HCT116 (cell line): ENCODE results near the gene MGRN1. TPM values are rescaled to one million over a fixed set of nuclear protein-coding genes. Genes with fewer than 3 reads are reported as not detected.

Source experiments
- ATAC-seq: fragments of 200-7000 bp; cut with Tn5 transposase; 2 replicates; pipeline ENCODE4 v1.9.1; 2020; ENCODE audit warnings: mild to moderate bottlenecking, moderate library complexity
- BruUV-seq: library from RNA; stranded (reverse); fragments of 400-500 nt; replicated peaks from 2 replicates; lab custom pipeline; 2021; lab: Mats Ljungman, UMichigan
- CTCF ChIA-PET: fragments of 300-600 bp; sonication (Branson Sonifier 250); formaldehyde crosslinking; loops from one replicate; lab custom pipeline; 2021; ENCODE audit warnings: antibody characterized with exemption; lab: Charles Lee
- POLR2A ChIA-PET: fragments of 300-600, 350-600 bp; sonication (Branson Sonifier 250); formaldehyde crosslinking; loops from one replicate; lab custom pipeline; 2021; ENCODE audit warnings: antibody characterized with exemption; lab: Charles Lee
- RAD21 ChIA-PET, 2 experiments: fragments of 300-600 bp; sonication (Branson Sonifier 250); formaldehyde crosslinking; loops; one replicate each; lab custom pipeline; 2023; ENCODE audit warnings: low total read pairs in 2 of 2; ENCODE audit not compliant: uncharacterized antibody in 2 of 2, unreplicated experiment in 2 of 2, low non-redundant PET in 1 of 2; lab: Charles Lee
- DNase-seq: peaks from one replicate; pipeline ENCODE4 v3.0.0-alpha.2; 2010; ENCODE audit warnings: low read depth, low spot score
- H2AFZ ChIP-seq: fragments of 200-600 bp; shearing (Covaris generic), sonication (generic); 2 replicates; pipeline ENCODE4 v1.6.1; 2017; ENCODE audit warnings: low read depth, mixed run types, mixed read lengths, antibody characterized with exemption, low read length; ENCODE audit not compliant: poor library complexity, severe bottlenecking
- H3K27ac ChIP-seq: 2 replicates; pipeline ENCODE4 v1.5.1; 2012; ENCODE audit warnings: low read depth, low read length
- H3K27me3 ChIP-seq: fragments of 200-600 bp; sonication (generic); 2 replicates; pipeline ENCODE4 v1.6.1; 2016; ENCODE audit warnings: mixed run types, low read length, mixed read lengths; ENCODE audit not compliant: insufficient read depth
- H3K36me3 ChIP-seq, 2 experiments: fragments of 200-500 bp in 1 of 2; fragments of 200-600 bp in 1 of 2; sonication (Bioruptor generic) in 1 of 2; sonication (generic) in 1 of 2; 2 replicates each; pipeline versions ENCODE4 v1.5.1 to v1.6.1; 2014 to 2016; ENCODE audit warnings: low read length in 2 of 2, inconsistent platforms in 1 of 2, mixed read lengths in 1 of 2, mixed run types in 1 of 2; ENCODE audit not compliant: insufficient read depth in 2 of 2, control insufficient read depth in 1 of 2
- H3K4me1 ChIP-seq, 2 experiments: fragments of 200-600 bp in 1 of 2; sonication (generic) in 1 of 2; 2 replicates each; pipeline versions ENCODE4 v1.5.1 to v1.6.1; 2012 to 2017; ENCODE audit warnings: low read length in 2 of 2, inconsistent platforms in 1 of 2, mild to moderate bottlenecking in 1 of 2, mixed read lengths in 1 of 2, mixed run types in 1 of 2, moderate library complexity in 1 of 2; ENCODE audit not compliant: insufficient read depth in 2 of 2, control insufficient read depth in 1 of 2
- H3K4me2 ChIP-seq: fragments of 200-600 bp; sonication (generic); 2 replicates; pipeline ENCODE4 v1.6.1; 2017; ENCODE audit warnings: mixed run types, low read length, mixed read lengths
- H3K4me3 ChIP-seq, 2 experiments: fragments of 200-600 bp in 1 of 2; sonication (generic) in 1 of 2; replicated peaks in 1 of 2; 2 replicates each; pipeline ENCODE4 v1.5.1; 2011 to 2016; ENCODE audit warnings: low read length in 2 of 2, control low read depth in 1 of 2, low read depth in 1 of 2, mild to moderate bottlenecking in 1 of 2, mixed read lengths in 1 of 2, mixed run types in 1 of 2
- H3K79me2 ChIP-seq: fragments of 200-600 bp; sonication (generic); 2 replicates; pipeline ENCODE4 v1.6.1; 2017; ENCODE audit warnings: mild to moderate bottlenecking, mixed run types, low read length, moderate library complexity, mixed read lengths; ENCODE audit not compliant: insufficient read depth
- H3K9ac ChIP-seq: fragments of 200-600 bp; sonication (generic); 2 replicates; pipeline ENCODE4 v1.6.1; 2016; ENCODE audit warnings: low read length, mixed read lengths
- H3K9me2 ChIP-seq: fragments of 200-600 bp; sonication (generic), shearing (Covaris generic); 2 replicates; pipeline ENCODE4 v1.6.1; 2017; ENCODE audit warnings: mixed run types, mild to moderate bottlenecking, moderate library complexity; ENCODE audit not compliant: insufficient read depth
- H3K9me3 ChIP-seq, 2 experiments: fragments of 200-500 bp in 1 of 2; fragments of 200-600 bp in 1 of 2; sonication (Bioruptor generic) in 1 of 2; sonication (generic) in 1 of 2; 2 replicates each; pipeline ENCODE4 v1.6.1; 2014 to 2017; ENCODE audit warnings: low read length in 2 of 2, mixed read lengths in 2 of 2, inconsistent platforms in 1 of 2, low read depth in 1 of 2, mild to moderate bottlenecking in 1 of 2, mixed run types in 1 of 2, moderate library complexity in 1 of 2; ENCODE audit not compliant: control insufficient read depth in 1 of 2, insufficient read depth in 1 of 2
- H4K20me1 ChIP-seq: fragments of 200-600 bp; sonication (generic), shearing (Covaris generic); 2 replicates; pipeline ENCODE4 v1.6.1; 2017; ENCODE audit warnings: mixed run types, mild to moderate bottlenecking, moderate library complexity; ENCODE audit not compliant: insufficient read depth
- CEBPB ChIP-seq: IDR thresholded peaks from 2 replicates; pipeline ENCODE4 v1.6.1; 2012; ENCODE audit warnings: low read depth
- ELF1 ChIP-seq: IDR thresholded peaks from 2 replicates; pipeline ENCODE4 v1.6.1; 2012; ENCODE audit warnings: low read depth, borderline replicate concordance
- FOSL1 ChIP-seq: IDR thresholded peaks from 2 replicates; pipeline ENCODE4 v1.6.1; 2012; ENCODE audit warnings: low read depth
- JUND ChIP-seq: IDR thresholded peaks from 2 replicates; pipeline ENCODE4 v1.6.1; 2012
- POLR2A ChIP-seq: IDR thresholded peaks from 2 replicates; pipeline ENCODE4 v1.7.0; 2011; ENCODE audit warnings: borderline replicate concordance; ENCODE audit not compliant: insufficient read depth, insufficient read length; ENCODE audit errors: extremely low read depth
- RAD21 ChIP-seq: IDR thresholded peaks from 2 replicates; pipeline ENCODE4 v1.6.1; 2012; ENCODE audit warnings: low read depth, mild to moderate bottlenecking
- SIN3A ChIP-seq: IDR thresholded peaks from 2 replicates; pipeline ENCODE4 v1.6.1; 2012; ENCODE audit warnings: low read depth
- SP1 ChIP-seq: IDR thresholded peaks from 2 replicates; pipeline ENCODE4 v1.6.1; 2012; ENCODE audit warnings: low read depth
- YY1 ChIP-seq: IDR thresholded peaks from 2 replicates; pipeline ENCODE4 v1.6.1; 2011; ENCODE audit warnings: low read length, low read depth, moderate library complexity, mild to moderate bottlenecking; ENCODE audit not compliant: insufficient replicate concordance; ENCODE audit errors: extremely low read depth
- ZNF274 ChIP-seq: fragments of 200-500 bp; sonication (Bioruptor generic); IDR thresholded peaks from 2 replicates; pipeline ENCODE4 v1.6.1; 2014; ENCODE audit warnings: mild to moderate bottlenecking, low read depth, low read length, inconsistent platforms
- intact Hi-C: fragments of 100-400 bp; cut with micrococcal nuclease; formaldehyde crosslinking; loops from 2 replicates; pipeline ENCODE4 v1.10.0; 2022
- total RNA-seq: library from RNA; stranded (reverse); gene quantifications from one replicate; pipeline ENCODE4 v1.2.1, GENCODE V29; 2021; ENCODE audit not compliant: unreplicated experiment
- TF ChIP-seq, protein P1 (sequence below): IDR thresholded peaks from 2 replicates; pipeline ENCODE4 v1.6.1; 2012; ENCODE audit warnings: low read depth
- TF ChIP-seq, protein P2 (sequence below): IDR thresholded peaks from 2 replicates; pipeline ENCODE4 v1.6.1; 2011; ENCODE audit warnings: mild to moderate bottlenecking, low read length, moderate library complexity; ENCODE audit not compliant: insufficient replicate concordance; ENCODE audit errors: extremely low read depth

The MGRN1 gene
- total RNA-seq, 1 experiment from 2014 or later: 50.6 TPM

DNA sequence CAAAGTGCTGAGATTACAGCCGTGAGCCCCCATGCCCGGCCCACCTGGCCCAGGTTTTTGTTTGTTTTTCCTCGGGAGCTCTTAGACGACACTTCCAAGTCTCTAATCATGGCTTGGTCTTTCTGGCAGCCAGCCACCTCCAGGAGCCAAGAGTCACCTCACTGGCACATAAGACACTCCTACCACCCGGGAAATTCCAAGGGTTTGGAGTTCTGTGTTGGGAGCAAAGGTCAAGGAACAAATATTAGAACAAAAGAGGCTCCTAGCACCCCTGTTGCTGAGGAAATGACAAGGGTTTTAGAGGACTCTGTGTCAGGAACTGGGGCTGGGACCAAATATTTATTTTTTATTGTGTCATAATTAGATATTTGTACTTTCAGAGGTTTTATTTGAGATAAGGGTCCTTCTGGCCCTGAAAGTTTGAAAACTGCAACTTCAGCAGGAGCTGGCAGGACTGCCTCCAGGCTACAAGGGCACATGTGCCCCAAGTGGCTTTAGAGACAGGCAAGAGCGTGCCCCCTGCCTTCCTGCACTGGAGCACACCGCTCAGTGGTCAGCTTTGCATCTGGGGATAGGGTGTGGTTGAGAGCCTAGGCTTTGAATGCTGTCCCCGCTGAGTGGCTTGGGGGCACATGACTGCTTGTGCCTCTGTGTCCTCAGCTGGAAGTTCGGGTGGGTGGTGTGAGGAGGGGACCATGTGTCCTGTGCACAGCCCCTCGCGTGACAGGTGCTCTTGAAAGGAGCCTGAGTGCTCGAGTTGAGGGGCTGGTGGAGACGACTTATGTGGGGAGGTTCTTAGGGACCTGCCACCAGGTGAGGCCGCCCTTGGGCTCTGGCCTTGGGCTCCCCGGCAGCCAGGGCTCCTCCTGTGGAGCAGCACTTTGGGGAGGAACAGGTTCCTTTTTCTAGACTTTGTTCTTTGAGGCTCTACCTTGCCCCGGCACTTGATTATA lies 29.7 kb downstream of the MGRN1 start:
- H3K9ac ChIP-seq: no peak overlapping the region
- ChIA-PET CTCF (no interaction called here), POLR2A (no interaction called here), RAD21 (no interaction called here)
- peaks cover 9% of the 10 kb centered on the region; the same call in 1 of the 2 replicates for H3K79me2 ChIP-seq
- TF ChIP-seq FOSL1 (no peak), RAD21 (no peak), YY1 (no peak), SP1 (no peak), SIN3A (no peak), JUND (no peak), CEBPB (no peak)
- BruUV-seq: no TSS peak
- no peak overlapping the region for H3K27ac ChIP-seq
- no peaks in the 10 kb centered on the region for H3K9me3 ChIP-seq
- no peak for ATAC-seq
- H3K36me3 ChIP-seq: peaks cover 0 to 14% of the 10 kb centered on the region in 2 experiments; a peak in 2 of 4 replicates
- H2AFZ ChIP-seq: no peak overlapping the region
- no peaks in the 10 kb centered on the region for H3K27me3 ChIP-seq
- no peaks in the 10 kb centered on the region for H3K9me2 ChIP-seq
- DNase-seq: no peak
- no peaks in the 10 kb centered on the region for H4K20me1 ChIP-seq
- H3K4me3 ChIP-seq: no peak overlapping the region
- H3K4me1 ChIP-seq: peaks cover 2 to 8% of the 10 kb centered on the region in 2 experiments; a peak in 3 of 4 replicates
- no peak overlapping the region for H3K4me2 ChIP-seq
- intact Hi-C loops: loop anchor here (10.0 kb wide), 1 partner anchor 139 kb away; no protein-coding TSS in a partner anchor

DNA sequence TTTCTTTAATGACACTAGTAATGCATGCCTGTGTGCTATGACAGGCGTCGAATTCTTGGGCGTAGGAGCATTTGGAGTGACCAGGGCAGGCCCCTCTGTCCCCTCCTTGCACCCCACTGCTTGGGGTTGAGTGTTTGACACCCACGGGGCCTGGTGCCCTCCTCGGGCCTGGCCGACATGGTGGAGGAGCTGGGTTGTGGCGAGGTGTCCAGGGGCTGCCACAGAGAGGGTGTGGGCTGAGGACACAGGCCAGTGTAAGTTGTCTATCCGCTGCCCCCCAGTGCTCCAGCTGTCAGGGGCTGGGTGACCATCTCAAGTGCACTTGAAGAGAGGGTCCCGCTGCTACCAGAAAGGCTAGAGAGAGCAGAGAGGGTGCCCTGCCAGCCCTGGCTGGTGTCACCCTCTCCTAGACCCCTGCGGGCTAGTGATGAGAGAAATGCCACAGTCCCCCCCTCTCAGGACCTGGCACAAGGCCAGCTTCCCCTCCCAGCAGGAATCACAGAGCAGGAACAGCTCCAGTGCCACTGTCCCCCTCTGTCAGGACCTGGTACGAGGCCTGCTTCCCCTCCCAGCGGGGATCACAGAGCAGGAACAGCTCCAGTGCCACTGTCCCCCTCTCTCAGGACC lies 30.5 kb downstream of the MGRN1 start:
- ChIA-PET POLR2A (no interaction called here), CTCF (no interaction called here), RAD21 (no interaction called here)
- Histone ChIP-seq H3K36me3 (peaks cover 0 to 15% of the 10 kb centered on the region in 2 experiments; a peak in 2 of 4 replicates), H3K4me2 (no peak overlapping the region), H3K27me3 (no peaks in the 10 kb centered on the region), H3K9me2 (no peaks in the 10 kb centered on the region), H3K79me2 (0 out of 2 replicates have a peak, but pooled peaks cover 3% of the 10 kb centered on the region), H3K27ac (no peak overlapping the region), H3K9me3 (no peaks in the 10 kb centered on the region), H3K4me3 (no peak overlapping the region), H2AFZ (no peak overlapping the region), H3K4me1 (peaks cover 2 to 5% of the 10 kb centered on the region in 2 experiments; a peak in 3 of 4 replicates), H4K20me1 (no peaks in the 10 kb centered on the region), H3K9ac (no peak overlapping the region)
- no TSS peak for BruUV-seq
- intact Hi-C loops: loop anchor here (10.0 kb wide), 1 partner anchor 140 kb away; no protein-coding TSS in a partner anchor
- DNase-seq (no peak), ATAC-seq (no peak)
- TF ChIP-seq, protein P1, sequence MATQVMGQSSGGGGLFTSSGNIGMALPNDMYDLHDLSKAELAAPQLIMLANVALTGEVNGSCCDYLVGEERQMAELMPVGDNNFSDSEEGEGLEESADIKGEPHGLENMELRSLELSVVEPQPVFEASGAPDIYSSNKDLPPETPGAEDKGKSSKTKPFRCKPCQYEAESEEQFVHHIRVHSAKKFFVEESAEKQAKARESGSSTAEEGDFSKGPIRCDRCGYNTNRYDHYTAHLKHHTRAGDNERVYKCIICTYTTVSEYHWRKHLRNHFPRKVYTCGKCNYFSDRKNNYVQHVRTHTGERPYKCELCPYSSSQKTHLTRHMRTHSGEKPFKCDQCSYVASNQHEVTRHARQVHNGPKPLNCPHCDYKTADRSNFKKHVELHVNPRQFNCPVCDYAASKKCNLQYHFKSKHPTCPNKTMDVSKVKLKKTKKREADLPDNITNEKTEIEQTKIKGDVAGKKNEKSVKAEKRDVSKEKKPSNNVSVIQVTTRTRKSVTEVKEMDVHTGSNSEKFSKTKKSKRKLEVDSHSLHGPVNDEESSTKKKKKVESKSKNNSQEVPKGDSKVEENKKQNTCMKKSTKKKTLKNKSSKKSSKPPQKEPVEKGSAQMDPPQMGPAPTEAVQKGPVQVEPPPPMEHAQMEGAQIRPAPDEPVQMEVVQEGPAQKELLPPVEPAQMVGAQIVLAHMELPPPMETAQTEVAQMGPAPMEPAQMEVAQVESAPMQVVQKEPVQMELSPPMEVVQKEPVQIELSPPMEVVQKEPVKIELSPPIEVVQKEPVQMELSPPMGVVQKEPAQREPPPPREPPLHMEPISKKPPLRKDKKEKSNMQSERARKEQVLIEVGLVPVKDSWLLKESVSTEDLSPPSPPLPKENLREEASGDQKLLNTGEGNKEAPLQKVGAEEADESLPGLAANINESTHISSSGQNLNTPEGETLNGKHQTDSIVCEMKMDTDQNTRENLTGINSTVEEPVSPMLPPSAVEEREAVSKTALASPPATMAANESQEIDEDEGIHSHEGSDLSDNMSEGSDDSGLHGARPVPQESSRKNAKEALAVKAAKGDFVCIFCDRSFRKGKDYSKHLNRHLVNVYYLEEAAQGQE: no peak
- TF ChIP-seq SP1: no peak
- no peak for TF ChIP-seq JUND
- no peak for TF ChIP-seq YY1
- TF ChIP-seq SIN3A: no peak
- TF ChIP-seq, protein P2, sequence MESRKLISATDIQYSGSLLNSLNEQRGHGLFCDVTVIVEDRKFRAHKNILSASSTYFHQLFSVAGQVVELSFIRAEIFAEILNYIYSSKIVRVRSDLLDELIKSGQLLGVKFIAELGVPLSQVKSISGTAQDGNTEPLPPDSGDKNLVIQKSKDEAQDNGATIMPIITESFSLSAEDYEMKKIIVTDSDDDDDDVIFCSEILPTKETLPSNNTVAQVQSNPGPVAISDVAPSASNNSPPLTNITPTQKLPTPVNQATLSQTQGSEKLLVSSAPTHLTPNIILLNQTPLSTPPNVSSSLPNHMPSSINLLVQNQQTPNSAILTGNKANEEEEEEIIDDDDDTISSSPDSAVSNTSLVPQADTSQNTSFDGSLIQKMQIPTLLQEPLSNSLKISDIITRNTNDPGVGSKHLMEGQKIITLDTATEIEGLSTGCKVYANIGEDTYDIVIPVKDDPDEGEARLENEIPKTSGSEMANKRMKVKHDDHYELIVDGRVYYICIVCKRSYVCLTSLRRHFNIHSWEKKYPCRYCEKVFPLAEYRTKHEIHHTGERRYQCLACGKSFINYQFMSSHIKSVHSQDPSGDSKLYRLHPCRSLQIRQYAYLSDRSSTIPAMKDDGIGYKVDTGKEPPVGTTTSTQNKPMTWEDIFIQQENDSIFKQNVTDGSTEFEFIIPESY: no peak
- TF ChIP-seq POLR2A: no peak
- no peak for TF ChIP-seq ZNF274
- no peak for TF ChIP-seq ELF1
